Body of pancreas (tissue), 4 donors: Measurements from ENCODE around the gene DDX20. TPM values are rescaled to one million over a fixed set of nuclear protein-coding genes. Genes with fewer than 3 reads are reported as not detected.

Experiments
- ATAC-seq: fragments of 150-250 bp; one replicate; pipeline ENCODE4 v1.9.1; 2016
- DNase-seq, 4 donors: peaks; one replicate each; pipeline ENCODE4 v3.0.0-alpha.2; 2019
- H3K27ac ChIP-seq, 4 donors: fragments of 200-600 bp; sonication (generic); 1 replicate in 3 of 4; 2 replicates in 1 of 4; pipeline versions ENCODE4 v1.5.1 to v1.6.1; 2016 to 2019; ENCODE audit warnings: mild to moderate bottlenecking in 1 of 4, mixed read lengths in 1 of 4, moderate library complexity in 1 of 4
- H3K27me3 ChIP-seq, 2 donors: fragments of 200-600 bp; sonication (generic); one replicate each; pipeline ENCODE4 v1.6.0; 2016; ENCODE audit warnings: mild to moderate bottlenecking in 1 of 2
- H3K36me3 ChIP-seq, 2 donors: fragments of 200-600 bp; sonication (generic); replicated peaks in 1 of 2; 2 replicates each; pipeline ENCODE4 v1.5.1; 2016; ENCODE audit warnings: low read depth in 2 of 2; ENCODE audit not compliant: insufficient read depth in 1 of 2
- H3K4me1 ChIP-seq: fragments of 200-600 bp; sonication (generic); one replicate; pipeline ENCODE4 v1.6.0; 2016
- H3K4me3 ChIP-seq, 2 donors: fragments of 200-600 bp; sonication (generic); 1 replicate in 1 of 2; 2 replicates in 1 of 2; pipeline ENCODE4 v1.5.1; 2016 to 2019
- H3K9me3 ChIP-seq, 3 donors: fragments of 200-600 bp; sonication (generic); 1 replicate in 2 of 3; 2 replicates in 1 of 3; pipeline ENCODE4 v1.5.1; 2016
- POLR2A ChIP-seq, 3 donors: fragments of 450-650 bp; IDR thresholded peaks; one replicate each; pipeline ENCODE4 v1.6.1; 2016; ENCODE audit warnings: antibody characterized with exemption in 3 of 3, mild to moderate bottlenecking in 2 of 3
- WGBS, 2 donors: methylation state at CpG; one replicate each; pipeline ENCODE4 v1.1.5; 2017; 5-methylcytosine and 5-hydroxymethylcytosine counted together
- intact Hi-C: fragments of 100-400 bp; cut with DNase I; formaldehyde crosslinking; loops from one replicate; pipeline ENCODE4 v1.15.1; 2023
- total RNA-seq, 2 donors: library from RNA; depleted of rRNA; stranded (reverse); fragments of >200 nt; gene quantifications; one replicate each; pipeline ENCODE4 v1.1.0, GENCODE V29; 2016
- TF ChIP-seq, protein P1 (sequence below), 7 experiments: fragments of 450-650 bp in 4 of 7; fragments of 200-600 bp in 3 of 7; sonication (generic) in 3 of 7; IDR thresholded peaks; one replicate each; pipeline ENCODE4 v1.5.1; 2016 to 2019; ENCODE audit warnings: antibody characterized with exemption in 7 of 7

DDX20 gene
- total RNA-seq, 2 donors from 2014 or later: 5.7 to 34.3 TPM

DNA sequence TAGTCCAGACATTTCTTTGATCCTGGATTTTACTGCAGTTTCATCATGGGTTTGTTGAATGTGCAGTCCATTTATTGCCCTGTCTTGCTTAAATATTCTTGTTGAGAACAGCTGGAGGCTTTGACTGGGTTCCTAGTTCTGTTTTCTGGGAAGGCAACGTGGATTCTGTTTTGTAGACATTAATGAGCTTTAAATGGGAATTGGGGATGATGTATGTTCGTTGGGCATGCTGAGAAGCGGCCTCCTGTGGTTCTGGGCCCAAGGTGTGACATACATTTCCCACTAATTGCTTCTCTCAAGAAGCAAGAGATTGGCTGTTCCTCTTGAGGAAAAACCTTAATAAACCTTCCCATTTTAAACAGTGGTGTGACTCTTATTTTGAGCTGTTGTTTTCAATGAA, 39.4 kb upstream of the DDX20 start:
- TF ChIP-seq POLR2A (IDR thresholded peaks at IDR 0.05): no peak
- TF ChIP-seq, protein P1, sequence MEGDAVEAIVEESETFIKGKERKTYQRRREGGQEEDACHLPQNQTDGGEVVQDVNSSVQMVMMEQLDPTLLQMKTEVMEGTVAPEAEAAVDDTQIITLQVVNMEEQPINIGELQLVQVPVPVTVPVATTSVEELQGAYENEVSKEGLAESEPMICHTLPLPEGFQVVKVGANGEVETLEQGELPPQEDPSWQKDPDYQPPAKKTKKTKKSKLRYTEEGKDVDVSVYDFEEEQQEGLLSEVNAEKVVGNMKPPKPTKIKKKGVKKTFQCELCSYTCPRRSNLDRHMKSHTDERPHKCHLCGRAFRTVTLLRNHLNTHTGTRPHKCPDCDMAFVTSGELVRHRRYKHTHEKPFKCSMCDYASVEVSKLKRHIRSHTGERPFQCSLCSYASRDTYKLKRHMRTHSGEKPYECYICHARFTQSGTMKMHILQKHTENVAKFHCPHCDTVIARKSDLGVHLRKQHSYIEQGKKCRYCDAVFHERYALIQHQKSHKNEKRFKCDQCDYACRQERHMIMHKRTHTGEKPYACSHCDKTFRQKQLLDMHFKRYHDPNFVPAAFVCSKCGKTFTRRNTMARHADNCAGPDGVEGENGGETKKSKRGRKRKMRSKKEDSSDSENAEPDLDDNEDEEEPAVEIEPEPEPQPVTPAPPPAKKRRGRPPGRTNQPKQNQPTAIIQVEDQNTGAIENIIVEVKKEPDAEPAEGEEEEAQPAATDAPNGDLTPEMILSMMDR (IDR thresholded peaks at IDR 0.05): no peak
- Histone ChIP-seq H3K27ac (no peak overlapping the region), H3K27me3 (no peaks in the 10 kb centered on the region), H3K4me1 (no peaks in the 10 kb centered on the region), H3K4me3 (no peak overlapping the region), H3K36me3 (no peaks in the 10 kb centered on the region), H3K9me3 (no peaks in the 10 kb centered on the region)
- intact Hi-C loops: no loop called here
- ATAC-seq (no peak), DNase-seq (no peak)
- WGBS, 2 donors: 59 to 63% methylated on average over 3 of the region's 3 CpGs

DNA sequence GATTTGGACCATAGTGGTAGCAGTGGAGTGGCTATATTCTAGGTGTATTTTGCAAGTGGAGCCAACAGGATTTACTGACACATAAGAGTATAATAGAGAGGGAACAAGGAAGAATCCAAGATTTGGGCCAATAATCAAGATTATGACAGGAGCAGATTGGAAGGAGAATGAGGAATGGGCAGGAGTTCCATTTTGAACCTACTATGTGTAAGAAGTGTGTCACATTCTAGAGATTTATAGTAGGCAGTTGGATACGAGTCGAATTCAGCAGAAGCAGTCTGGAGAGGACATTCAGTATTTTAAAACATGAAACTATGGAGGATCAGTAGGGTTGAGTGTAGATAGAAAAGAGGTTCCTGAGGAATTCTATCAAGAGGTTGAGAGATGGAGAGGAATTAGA, 38.3 kb upstream of the DDX20 start:
- intact Hi-C loops: no loop called here
- no peak for DNase-seq
- H3K4me3 ChIP-seq: no peak overlapping the region
- 92 to 98% methylated on average over 2 of the region's 2 CpGs for WGBS, 2 donors
- H3K4me1 ChIP-seq: no peaks in the 10 kb centered on the region
- no peaks in the 10 kb centered on the region for H3K27me3 ChIP-seq
- no peak for ATAC-seq
- H3K27ac ChIP-seq: no peak overlapping the region
- no peaks in the 10 kb centered on the region for H3K9me3 ChIP-seq
- no peak for TF ChIP-seq POLR2A (IDR thresholded peaks at IDR 0.05)
- TF ChIP-seq, protein P1 (IDR thresholded peaks at IDR 0.05): no peak
- H3K36me3 ChIP-seq: no peaks in the 10 kb centered on the region

DNA sequence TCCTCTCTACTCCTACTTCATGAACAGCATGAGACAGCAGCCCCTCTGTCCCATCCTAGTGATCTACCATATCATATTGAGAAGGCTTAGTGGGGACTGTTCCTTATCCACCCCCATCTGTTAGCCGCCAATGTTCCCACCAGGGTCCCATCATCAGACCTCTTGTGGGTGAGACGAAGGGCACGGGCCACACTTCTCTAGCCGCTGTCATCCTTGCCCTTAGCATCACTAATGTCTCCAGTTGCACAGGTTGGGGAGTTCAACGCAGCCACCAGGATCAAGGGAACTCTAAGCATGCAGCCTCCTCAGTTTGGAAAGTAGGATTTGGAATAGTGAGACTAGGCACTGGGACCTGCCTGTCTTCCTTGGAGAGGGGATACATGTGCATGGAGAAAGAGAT, 36.6 kb upstream of the DDX20 start:
- Histone ChIP-seq H3K4me1 (no peaks in the 10 kb centered on the region), H3K36me3 (no peaks in the 10 kb centered on the region), H3K9me3 (no peaks in the 10 kb centered on the region), H3K4me3 (no peak overlapping the region), H3K27ac (no peak overlapping the region), H3K27me3 (no peaks in the 10 kb centered on the region)
- intact Hi-C loops: no loop called here
- DNase-seq: no peak
- 78 to 98% methylated on average over 5 of the region's 5 CpGs for WGBS, 2 donors
- no peak for ATAC-seq
- TF ChIP-seq, protein P1 (IDR thresholded peaks at IDR 0.05): no peak
- TF ChIP-seq POLR2A (IDR thresholded peaks at IDR 0.05): no peak

DNA sequence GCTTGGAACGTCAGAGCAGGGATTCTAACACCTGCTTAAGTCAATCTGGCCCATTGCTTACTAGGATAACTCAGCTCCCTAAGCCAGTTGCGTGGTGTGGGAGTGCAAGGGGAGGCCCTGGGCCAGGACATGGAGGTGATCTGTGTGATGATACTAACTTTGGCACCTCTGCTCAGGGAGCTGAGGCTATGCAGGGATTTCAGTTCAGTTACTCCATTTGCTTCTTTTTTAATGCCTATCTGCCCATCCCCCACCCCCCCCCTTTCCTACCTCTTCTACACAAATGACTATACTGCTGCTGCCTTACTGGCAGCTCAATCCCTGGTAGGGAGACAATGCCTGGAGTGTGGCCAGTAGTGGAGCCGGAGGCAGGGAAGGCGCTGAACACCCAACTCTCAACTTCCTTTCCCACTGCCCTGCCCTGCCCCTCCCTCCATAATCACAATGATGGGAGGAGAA, 36.0 kb upstream of the DDX20 start:
- Histone ChIP-seq H3K27ac (peak overlapping the region in 1 of 4 donors; percentile 39), H3K36me3 (no peaks in the 10 kb centered on the region), H3K27me3 (no peaks in the 10 kb centered on the region), H3K4me1 (no peaks in the 10 kb centered on the region), H3K9me3 (no peaks in the 10 kb centered on the region), H3K4me3 (no peak overlapping the region)
- 64 to 70% methylated on average over 4 of the region's 4 CpGs for WGBS, 2 donors
- DNase-seq (no peak), ATAC-seq (no peak)
- intact Hi-C loops: no loop called here
- TF ChIP-seq, protein P1 (IDR thresholded peaks at IDR 0.05): no peak
- TF ChIP-seq POLR2A (IDR thresholded peaks at IDR 0.05): no peak

DNA sequence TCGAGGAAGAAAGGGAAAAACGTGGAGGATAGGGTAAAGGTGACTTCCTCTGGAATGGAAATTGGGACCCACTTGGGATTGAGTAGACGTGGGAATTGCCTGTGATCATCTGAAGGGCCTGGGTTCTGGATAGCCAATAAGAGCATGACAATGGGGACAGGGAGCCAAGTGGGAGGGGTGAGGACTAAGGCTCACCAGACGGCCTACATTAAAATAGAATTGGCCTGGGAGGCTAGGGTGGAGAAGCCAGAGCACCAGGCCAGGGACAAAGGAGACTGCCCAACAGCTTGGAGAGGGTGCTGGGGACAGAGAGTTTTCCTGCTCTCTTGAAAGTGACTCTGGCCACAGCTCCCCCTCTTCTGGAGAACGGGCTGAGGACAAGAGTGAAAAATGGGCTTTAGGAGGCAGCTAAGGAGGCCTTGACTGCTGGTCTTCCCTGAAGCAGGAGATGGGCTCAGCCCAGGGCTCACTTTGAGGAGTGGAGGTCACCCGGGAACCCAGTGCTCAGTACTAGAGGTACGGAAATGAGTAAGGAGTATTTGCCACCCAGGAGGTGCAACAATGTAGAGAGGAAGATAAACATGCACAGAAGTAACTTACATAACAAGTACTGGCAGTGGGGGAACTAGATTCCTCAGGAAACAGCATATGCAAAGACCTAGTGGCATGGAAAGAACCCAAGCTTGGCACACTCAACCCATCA, 35.3 kb upstream of the DDX20 start:
- peak overlapping the region in 1 of 4 donors; percentile 39 for H3K27ac ChIP-seq
- H3K36me3 ChIP-seq: no peaks in the 10 kb centered on the region
- intact Hi-C loops: no loop called here
- no peaks in the 10 kb centered on the region for H3K9me3 ChIP-seq
- ATAC-seq (no peak), DNase-seq (no peak)
- H3K4me3 ChIP-seq: no peak overlapping the region
- H3K4me1 ChIP-seq: no peaks in the 10 kb centered on the region
- no peak for TF ChIP-seq POLR2A (IDR thresholded peaks at IDR 0.05)
- TF ChIP-seq, protein P1 (IDR thresholded peaks at IDR 0.05): no peak
- WGBS, 2 donors: 53 to 59% methylated on average over 7 of the region's 7 CpGs
- no peaks in the 10 kb centered on the region for H3K27me3 ChIP-seq
